SK-N-SH (cell line): ENCODE results near the gene CAMK4. TPM values are rescaled to one million over a fixed set of nuclear protein-coding genes. Genes with fewer than 3 reads are reported as not detected.

Source experiments
- CTCF ChIA-PET: fragments of 300-600, 350-600 bp; formaldehyde crosslinking; extraction: SDS; loops from one replicate; lab custom pipeline; 2021; lab: Yijun Ruan, JAX
- POLR2A ChIA-PET: fragments of 350-600 bp; sonication (Branson Sonifier 250); formaldehyde crosslinking; extraction: SDS; loops from one replicate; lab custom pipeline; 2020; ENCODE audit warnings: antibody characterized with exemption, inconsistent platforms; lab: Yijun Ruan, JAX
- DNase-seq: peaks from one replicate; pipeline ENCODE4 v3.0.0; 2012
- H2AFZ ChIP-seq: fragments of 200-600 bp; sonication (generic); 2 replicates; pipeline ENCODE4 v1.8.1; 2016; ENCODE audit warnings: antibody characterized with exemption, mild to moderate bottlenecking, low read depth
- H3F3A ChIP-seq: fragments of 200-600 bp; sonication (generic); replicated peaks from 2 replicates; pipeline ENCODE3; 2016; ENCODE audit warnings: antibody characterized with exemption, mild to moderate bottlenecking; ENCODE audit not compliant: insufficient read depth
- H3K27ac ChIP-seq, 2 experiments: fragments of 200-500 bp in 1 of 2; fragments of 200-600 bp in 1 of 2; sonication (Bioruptor generic) in 1 of 2; sonication (generic), shearing (Covaris generic) in 1 of 2; 2 replicates each; pipeline versions ENCODE4 v1.5.1 to v1.6.1; 2014 to 2016; ENCODE audit warnings: low read depth in 2 of 2, inconsistent platforms in 1 of 2, low read length in 1 of 2, mild to moderate bottlenecking in 1 of 2, mixed read lengths in 1 of 2
- H3K27me3 ChIP-seq: fragments of 200-600 bp; sonication (generic), shearing (Covaris generic); 2 replicates; pipeline ENCODE4 v1.6.1; 2016; ENCODE audit warnings: mixed run types; ENCODE audit not compliant: insufficient read depth
- H3K36me3 ChIP-seq, 2 experiments: fragments of 200-500 bp in 1 of 2; fragments of 200-600 bp in 1 of 2; sonication (Bioruptor generic) in 1 of 2; sonication (generic) in 1 of 2; replicated peaks in 1 of 2; 2 replicates each; pipeline versions ENCODE3 to v1.5.1; 2014 to 2016; ENCODE audit warnings: low read length in 1 of 2, mild to moderate bottlenecking in 1 of 2; ENCODE audit not compliant: insufficient read depth in 2 of 2, control insufficient read depth in 1 of 2
- H3K4me1 ChIP-seq, 2 experiments: fragments of 200-500 bp in 1 of 2; fragments of 200-600 bp in 1 of 2; sonication (Bioruptor generic) in 1 of 2; sonication (generic), shearing (Covaris generic) in 1 of 2; 2 replicates each; pipeline versions ENCODE4 v1.5.1 to v1.6.1; 2014 to 2016; ENCODE audit warnings: low read depth in 1 of 2, low read length in 1 of 2, mixed run types in 1 of 2; ENCODE audit not compliant: insufficient read depth in 2 of 2, control insufficient read depth in 1 of 2
- H3K4me2 ChIP-seq: fragments of 200-600 bp; sonication (generic), shearing (Covaris generic); 2 replicates; pipeline ENCODE4 v1.6.1; 2017; ENCODE audit warnings: mixed run types
- H3K4me3 ChIP-seq, 2 experiments: fragments of 200-500 bp in 1 of 2; fragments of 200-600 bp in 1 of 2; sonication (Bioruptor generic) in 1 of 2; sonication (generic), shearing (Covaris generic) in 1 of 2; 2 replicates each; pipeline versions ENCODE4 v1.5.1 to v1.8.1; 2014 to 2016; ENCODE audit warnings: low read depth in 2 of 2, inconsistent platforms in 1 of 2, low read length in 1 of 2, mild to moderate bottlenecking in 1 of 2, mixed read lengths in 1 of 2, moderate library complexity in 1 of 2
- H3K79me2 ChIP-seq: fragments of 200-600 bp; sonication (generic); 2 replicates; pipeline ENCODE4 v1.8.1; 2017; ENCODE audit warnings: mild to moderate bottlenecking; ENCODE audit not compliant: insufficient read depth
- H3K9ac ChIP-seq: fragments of 200-600 bp; sonication (generic); 2 replicates; pipeline ENCODE4 v1.6.1; 2017; ENCODE audit warnings: mixed run types
- H3K9me2 ChIP-seq: fragments of 200-600 bp; sonication (generic); 2 replicates; pipeline ENCODE4 v1.6.1; 2017; ENCODE audit warnings: mixed run types
- H3K9me3 ChIP-seq: fragments of 200-600 bp; sonication (generic); 2 replicates; pipeline ENCODE4 v1.6.1; 2017; ENCODE audit warnings: mixed run types, mild to moderate bottlenecking, moderate library complexity
- H4K20me1 ChIP-seq: fragments of 200-600 bp; sonication (generic); 2 replicates; pipeline ENCODE4 v1.6.1; 2017; ENCODE audit warnings: mild to moderate bottlenecking, mixed run types; ENCODE audit not compliant: insufficient read depth
- FOXM1 ChIP-seq: IDR thresholded peaks from 2 replicates; pipeline ENCODE4 v1.4.0; 2012; ENCODE audit warnings: low read depth, mild to moderate bottlenecking
- GABPA ChIP-seq: IDR thresholded peaks from 2 replicates; pipeline ENCODE4 v1.4.0; 2012; ENCODE audit warnings: low read depth, mild to moderate bottlenecking
- MEF2A ChIP-seq: IDR thresholded peaks from 2 replicates; pipeline ENCODE4 v1.4.0; 2012; ENCODE audit warnings: low read depth, borderline replicate concordance
- MXI1 ChIP-seq: IDR thresholded peaks from 2 replicates; pipeline ENCODE4 v1.6.1; 2012; ENCODE audit warnings: mild to moderate bottlenecking, low read depth, low read length, improper control_type of control experiment
- NRF1 ChIP-seq: IDR thresholded peaks from 2 replicates; pipeline ENCODE4 v1.6.1; 2012; ENCODE audit warnings: low read depth, mild to moderate bottlenecking, low read length
- POLR2AphosphoS5 ChIP-seq: IDR thresholded peaks from 2 replicates; pipeline ENCODE4 v1.6.1; 2012; ENCODE audit warnings: low read depth, low read length
- RAD21 ChIP-seq: IDR thresholded peaks from 2 replicates; pipeline ENCODE4 v1.6.1; 2012; ENCODE audit warnings: mild to moderate bottlenecking, low read length
- REST ChIP-seq: IDR thresholded peaks from 2 replicates; pipeline ENCODE4 v1.6.1; 2012; ENCODE audit warnings: mild to moderate bottlenecking, low read depth, low read length, moderate library complexity
- RXRA ChIP-seq: IDR thresholded peaks from 2 replicates; pipeline ENCODE4 v1.4.0; 2012; ENCODE audit warnings: low read depth, mild to moderate bottlenecking, borderline replicate concordance
- TAF1 ChIP-seq: IDR thresholded peaks from 2 replicates; pipeline ENCODE4 v1.6.1; 2012; ENCODE audit warnings: low read depth, mild to moderate bottlenecking, low read length, moderate library complexity, borderline replicate concordance
- TCF12 ChIP-seq: IDR thresholded peaks from 2 replicates; pipeline ENCODE4 v1.4.0; 2012
- TEAD4 ChIP-seq: IDR thresholded peaks from 2 replicates; pipeline ENCODE4 v1.4.0; 2012; ENCODE audit warnings: mild to moderate bottlenecking, borderline replicate concordance; ENCODE audit not compliant: insufficient read depth
- WGBS: methylation state at CpG from one replicate; pipeline ENCODE4 v1.1.6; 2017; ENCODE audit warnings: low lambda C conversion rate; 5-methylcytosine and 5-hydroxymethylcytosine counted together
- polyA plus RNA-seq, 3 experiments: library from polyadenylated mRNA; depleted of rRNA; stranded (reverse); fragments of >200 nt; gene quantifications; 2 replicates each; pipeline ENCODE4 v1.2.3, GENCODE V29; 2012
- TF ChIP-seq, protein P1 (sequence below): fragments of 200-600 bp; sonication (generic); IDR thresholded peaks from 2 replicates; pipeline ENCODE4 v1.6.1; 2017; ENCODE audit warnings: antibody characterized with exemption, mild to moderate bottlenecking, moderate library complexity
- TF ChIP-seq, protein P2 (sequence below): IDR thresholded peaks from 2 replicates; pipeline ENCODE4 v1.4.0; 2012; ENCODE audit warnings: low read depth
- TF ChIP-seq, protein P3 (sequence below): fragments of 150-350 bp; IDR thresholded peaks from 2 replicates; pipeline ENCODE4 v1.6.1; 2016; ENCODE audit warnings: mild to moderate bottlenecking, low read depth, low read length

CAMK4 gene
- polyA plus RNA-seq, 1 of the 3 experiments (the other 2 are of a cell fraction) = 4.1 TPM

DNA sequence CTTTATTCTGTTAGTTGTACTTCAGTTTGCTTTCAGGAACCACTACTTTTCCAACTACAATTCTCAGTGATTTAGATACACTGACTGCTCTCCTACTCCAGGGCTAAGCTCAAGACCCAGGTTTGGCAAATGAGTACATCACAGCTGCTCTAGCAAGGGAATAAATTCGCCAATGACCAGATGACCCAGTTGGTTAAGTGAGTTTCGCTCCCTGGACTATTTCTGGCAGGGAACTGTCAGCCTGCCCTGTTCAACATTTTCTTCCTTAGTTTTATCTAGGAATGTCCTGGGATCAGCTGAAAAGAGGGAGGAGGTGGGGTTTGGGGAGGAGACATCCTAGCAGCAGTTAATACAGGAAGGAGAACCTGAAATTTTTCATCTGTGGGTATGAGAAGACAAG lies 294.6 kb downstream of the CAMK4 start:
- H3K4me3 ChIP-seq = no peak overlapping the region

DNA sequence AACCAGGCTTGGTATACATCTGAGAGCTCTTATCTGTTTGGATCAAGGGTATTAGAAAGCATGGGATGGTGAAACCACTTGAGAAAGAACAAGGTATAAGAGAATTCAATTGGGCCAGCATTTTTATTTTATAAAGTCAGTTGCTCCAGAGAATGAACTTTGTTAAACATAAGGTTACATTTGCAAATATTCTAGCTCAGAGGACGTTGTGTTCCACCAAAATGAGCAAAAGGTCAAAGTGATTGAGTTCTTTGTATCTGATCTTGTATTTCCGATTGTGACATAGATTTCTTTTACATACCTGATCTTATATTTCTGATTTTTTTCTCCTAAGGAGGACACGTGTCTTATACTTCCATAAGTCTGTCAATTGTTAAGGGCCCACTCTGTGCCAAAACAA lies 296.7 kb downstream of the CAMK4 start:
- Histone ChIP-seq H3K9ac (no peak overlapping the region), H3K79me2 (no peaks in the 10 kb centered on the region), H3K4me2 (no peak overlapping the region), H3K27me3 (no peaks in the 10 kb centered on the region), H3F3A (no peaks in the 10 kb centered on the region), H3K27ac (no peak overlapping the region), H3K4me1 (no peaks in the 10 kb centered on the region), H3K9me3 (no peaks in the 10 kb centered on the region), H3K9me2 (no peaks in the 10 kb centered on the region), H4K20me1 (no peaks in the 10 kb centered on the region), H3K36me3 (no peaks in the 10 kb centered on the region), H3K4me3 (no peak overlapping the region), H2AFZ (no peak overlapping the region)
- DNase-seq = no peak
- ChIA-PET POLR2A (no interaction called here), CTCF (interaction anchor here (1.0 to 1.6 kb wide), 4 partner anchors 11 to 625 kb away, joined by 4 to 10 read pairs (median 4); no protein-coding TSS in a partner anchor)
- WGBS = 69% methylated on average over 3 of the region's 3 CpGs
- TF ChIP-seq FOXM1 = no peak
- TF ChIP-seq REST = no peak
- TF ChIP-seq NRF1 = no peak
- TF ChIP-seq POLR2AphosphoS5 = no peak
- TF ChIP-seq GABPA = no peak
- no peak for TF ChIP-seq RXRA

More for the DNA sequence above, 294.6 kb downstream of the CAMK4 start:
- no peaks in the 10 kb centered on the region for H3F3A ChIP-seq
- no peaks in the 10 kb centered on the region for H3K9me3 ChIP-seq
- H3K27ac ChIP-seq = no peak overlapping the region
- no peak for DNase-seq
- H3K4me2 ChIP-seq = no peak overlapping the region
- no peaks in the 10 kb centered on the region for H3K79me2 ChIP-seq
- peaks cover 0 to under 1% of the 10 kb centered on the region in 2 experiments; a peak in 2 of 4 replicates for H3K4me1 ChIP-seq
- no peaks in the 10 kb centered on the region for H3K9me2 ChIP-seq
- ChIA-PET CTCF (interaction anchor here (0.8 to 1.7 kb wide), 2 partner anchors 13 to 642 kb away, joined by 3 to 4 read pairs; no protein-coding TSS in a partner anchor), POLR2A (no interaction called here)
- TF ChIP-seq MXI1 = no peak
- no peak for TF ChIP-seq FOXM1
- TF ChIP-seq, protein P1, sequence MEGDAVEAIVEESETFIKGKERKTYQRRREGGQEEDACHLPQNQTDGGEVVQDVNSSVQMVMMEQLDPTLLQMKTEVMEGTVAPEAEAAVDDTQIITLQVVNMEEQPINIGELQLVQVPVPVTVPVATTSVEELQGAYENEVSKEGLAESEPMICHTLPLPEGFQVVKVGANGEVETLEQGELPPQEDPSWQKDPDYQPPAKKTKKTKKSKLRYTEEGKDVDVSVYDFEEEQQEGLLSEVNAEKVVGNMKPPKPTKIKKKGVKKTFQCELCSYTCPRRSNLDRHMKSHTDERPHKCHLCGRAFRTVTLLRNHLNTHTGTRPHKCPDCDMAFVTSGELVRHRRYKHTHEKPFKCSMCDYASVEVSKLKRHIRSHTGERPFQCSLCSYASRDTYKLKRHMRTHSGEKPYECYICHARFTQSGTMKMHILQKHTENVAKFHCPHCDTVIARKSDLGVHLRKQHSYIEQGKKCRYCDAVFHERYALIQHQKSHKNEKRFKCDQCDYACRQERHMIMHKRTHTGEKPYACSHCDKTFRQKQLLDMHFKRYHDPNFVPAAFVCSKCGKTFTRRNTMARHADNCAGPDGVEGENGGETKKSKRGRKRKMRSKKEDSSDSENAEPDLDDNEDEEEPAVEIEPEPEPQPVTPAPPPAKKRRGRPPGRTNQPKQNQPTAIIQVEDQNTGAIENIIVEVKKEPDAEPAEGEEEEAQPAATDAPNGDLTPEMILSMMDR = no peak
- TF ChIP-seq TAF1 = no peak
- no peak for TF ChIP-seq POLR2AphosphoS5
- TF ChIP-seq TEAD4 = no peak
- no peak for TF ChIP-seq NRF1
- TF ChIP-seq RAD21 = no peak
- TF ChIP-seq, protein P2, sequence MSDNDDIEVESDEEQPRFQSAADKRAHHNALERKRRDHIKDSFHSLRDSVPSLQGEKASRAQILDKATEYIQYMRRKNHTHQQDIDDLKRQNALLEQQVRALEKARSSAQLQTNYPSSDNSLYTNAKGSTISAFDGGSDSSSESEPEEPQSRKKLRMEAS = no peak
- TF ChIP-seq TCF12 = no peak
- TF ChIP-seq, protein P3, sequence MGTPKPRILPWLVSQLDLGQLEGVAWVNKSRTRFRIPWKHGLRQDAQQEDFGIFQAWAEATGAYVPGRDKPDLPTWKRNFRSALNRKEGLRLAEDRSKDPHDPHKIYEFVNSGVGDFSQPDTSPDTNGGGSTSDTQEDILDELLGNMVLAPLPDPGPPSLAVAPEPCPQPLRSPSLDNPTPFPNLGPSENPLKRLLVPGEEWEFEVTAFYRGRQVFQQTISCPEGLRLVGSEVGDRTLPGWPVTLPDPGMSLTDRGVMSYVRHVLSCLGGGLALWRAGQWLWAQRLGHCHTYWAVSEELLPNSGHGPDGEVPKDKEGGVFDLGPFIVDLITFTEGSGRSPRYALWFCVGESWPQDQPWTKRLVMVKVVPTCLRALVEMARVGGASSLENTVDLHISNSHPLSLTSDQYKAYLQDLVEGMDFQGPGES = no peak
- TF ChIP-seq MEF2A = no peak
- no peaks in the 10 kb centered on the region for H3K36me3 ChIP-seq
- no peak overlapping the region for H2AFZ ChIP-seq
- no peak overlapping the region for H3K9ac ChIP-seq
- H3K27me3 ChIP-seq = no peaks in the 10 kb centered on the region
- H4K20me1 ChIP-seq = no peaks in the 10 kb centered on the region
- WGBS = 91% methylated on average over 2 of the region's 2 CpGs
